GM10248 (cell line): ENCODE data around the gene GJB5.
A peak's percentile ranks its signal among the peaks of the same experiment; 100 is the strongest.

Experiments
- CTCF ChIA-PET: fragments of 300-600 bp; sonication (Branson Sonifier 250); formaldehyde crosslinking; extraction: SDS; loops from one replicate; lab custom pipeline; 2021; ENCODE audit warnings: antibody characterized with exemption; lab: Yijun Ruan, JAX
- POLR2A ChIA-PET: fragments of 350-650 bp; sonication (Branson Sonifier 250); formaldehyde crosslinking; extraction: SDS; loops from one replicate; lab custom pipeline; 2020; ENCODE audit warnings: antibody characterized with exemption; lab: Yijun Ruan, JAX
- DNase-seq: peaks from one replicate; pipeline ENCODE4 v3.0.0; 2012; ENCODE audit errors: extremely low spot score
- TF ChIP-seq, protein P1 (sequence below): IDR thresholded peaks from 2 replicates; pipeline ENCODE4 v1.5.1; 2012; ENCODE audit warnings: mild to moderate bottlenecking, low read depth; ENCODE audit errors: extremely low read depth, missing control alignments, control extremely low read depth

The GJB5 gene

DNA sequence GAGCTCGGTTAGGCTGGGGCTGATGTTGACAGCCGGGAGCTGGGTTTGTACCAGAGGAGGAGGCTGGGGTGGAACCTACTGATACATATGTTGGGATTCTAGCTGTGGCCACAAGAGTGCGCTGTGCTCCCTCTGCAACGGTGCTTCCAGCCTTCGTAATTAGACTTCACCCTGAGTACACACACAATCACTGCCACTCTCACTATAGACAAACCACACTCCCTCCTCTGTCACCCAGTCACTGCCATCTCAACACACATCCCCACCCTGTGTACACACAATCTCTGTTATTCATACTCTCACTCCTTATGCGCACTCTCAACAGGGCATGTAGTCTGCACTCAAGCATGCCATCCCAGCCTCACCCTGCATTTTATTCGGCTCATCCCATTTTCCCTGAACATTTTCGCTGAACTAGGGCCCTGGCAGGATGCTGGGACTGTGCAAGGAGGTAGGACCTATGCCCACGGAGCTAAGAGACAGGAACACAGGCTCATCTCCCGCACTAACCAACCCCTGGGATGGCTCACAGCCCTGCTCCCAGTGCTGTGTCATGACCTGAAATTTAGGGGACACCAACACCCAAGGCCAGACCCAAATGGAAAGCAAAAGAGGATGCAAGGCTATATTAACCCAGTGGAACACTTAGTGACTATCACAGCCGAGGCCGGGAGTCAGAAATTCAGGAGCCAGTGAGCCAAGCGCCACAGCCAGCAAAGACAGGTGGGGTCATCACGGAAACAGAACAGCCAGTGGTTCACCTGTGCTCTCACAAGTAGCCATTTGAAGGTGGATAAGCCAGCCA lies 31.9 kb downstream of the GJB5 start:
- POLR2A ChIA-PET = no interaction called here
- TF ChIP-seq, protein P1, sequence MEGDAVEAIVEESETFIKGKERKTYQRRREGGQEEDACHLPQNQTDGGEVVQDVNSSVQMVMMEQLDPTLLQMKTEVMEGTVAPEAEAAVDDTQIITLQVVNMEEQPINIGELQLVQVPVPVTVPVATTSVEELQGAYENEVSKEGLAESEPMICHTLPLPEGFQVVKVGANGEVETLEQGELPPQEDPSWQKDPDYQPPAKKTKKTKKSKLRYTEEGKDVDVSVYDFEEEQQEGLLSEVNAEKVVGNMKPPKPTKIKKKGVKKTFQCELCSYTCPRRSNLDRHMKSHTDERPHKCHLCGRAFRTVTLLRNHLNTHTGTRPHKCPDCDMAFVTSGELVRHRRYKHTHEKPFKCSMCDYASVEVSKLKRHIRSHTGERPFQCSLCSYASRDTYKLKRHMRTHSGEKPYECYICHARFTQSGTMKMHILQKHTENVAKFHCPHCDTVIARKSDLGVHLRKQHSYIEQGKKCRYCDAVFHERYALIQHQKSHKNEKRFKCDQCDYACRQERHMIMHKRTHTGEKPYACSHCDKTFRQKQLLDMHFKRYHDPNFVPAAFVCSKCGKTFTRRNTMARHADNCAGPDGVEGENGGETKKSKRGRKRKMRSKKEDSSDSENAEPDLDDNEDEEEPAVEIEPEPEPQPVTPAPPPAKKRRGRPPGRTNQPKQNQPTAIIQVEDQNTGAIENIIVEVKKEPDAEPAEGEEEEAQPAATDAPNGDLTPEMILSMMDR = peak; percentile 73
- DNase-seq = peak; percentile 81
- CTCF ChIA-PET = interaction anchor here (0.7 to 2.1 kb wide), 18 partner anchors 10 to 778 kb away, joined by 3 to 22 read pairs (median 4); no protein-coding TSS in a partner anchor

DNA sequence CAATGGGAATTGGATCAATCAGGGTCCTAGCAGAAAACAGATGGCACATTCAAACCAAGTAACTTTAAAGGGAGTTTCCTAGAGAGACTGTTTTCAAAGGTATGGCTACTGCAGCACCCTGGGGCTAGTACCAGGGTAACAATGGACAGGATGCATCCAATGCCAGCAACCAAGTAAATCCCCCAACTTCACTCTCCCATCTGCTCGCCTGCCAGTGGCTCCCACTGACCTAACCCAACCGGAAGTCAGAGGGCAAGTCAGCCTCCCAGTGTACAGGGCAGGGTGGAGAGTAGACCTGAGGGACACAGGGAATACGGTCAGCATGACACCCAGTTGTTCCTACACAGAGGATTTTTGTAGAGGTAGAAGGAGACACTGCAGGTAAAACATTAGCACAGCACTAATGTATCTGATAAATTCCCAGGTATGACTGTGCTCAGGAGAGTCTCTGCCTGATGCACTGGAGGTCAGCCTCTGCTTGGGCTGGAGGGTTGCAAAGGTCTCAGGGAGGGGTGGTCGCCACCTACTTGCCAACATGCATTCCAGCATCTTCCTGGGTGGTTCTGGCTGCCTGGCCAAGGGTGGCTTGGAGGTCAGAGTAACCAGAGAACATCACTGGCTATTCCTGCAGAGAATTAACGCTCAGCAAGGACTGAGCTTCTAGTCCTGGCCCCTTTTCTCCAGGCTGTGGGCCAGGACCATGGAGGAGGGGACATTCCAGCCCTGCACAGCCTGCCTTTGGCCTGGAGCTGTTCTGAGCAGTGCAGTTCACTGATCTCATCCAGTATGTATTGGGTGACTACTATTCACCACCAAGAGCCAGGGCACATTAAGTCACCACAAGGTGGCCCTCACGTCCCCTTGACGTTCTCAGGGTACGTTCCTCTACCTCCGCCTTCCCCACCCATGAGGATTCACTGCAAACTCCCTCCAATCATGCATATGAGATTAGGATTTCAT lies 32.9 kb downstream of the GJB5 start:
- CTCF ChIA-PET = interaction anchor here (0.9 to 2.1 kb wide), 11 partner anchors 9 to 777 kb away, joined by 3 to 22 read pairs (median 8); partner anchors contain the start of gene SMIM12
- POLR2A ChIA-PET = no interaction called here
- TF ChIP-seq, protein P1 = peak; percentile 41
- DNase-seq = no peak

DNA sequence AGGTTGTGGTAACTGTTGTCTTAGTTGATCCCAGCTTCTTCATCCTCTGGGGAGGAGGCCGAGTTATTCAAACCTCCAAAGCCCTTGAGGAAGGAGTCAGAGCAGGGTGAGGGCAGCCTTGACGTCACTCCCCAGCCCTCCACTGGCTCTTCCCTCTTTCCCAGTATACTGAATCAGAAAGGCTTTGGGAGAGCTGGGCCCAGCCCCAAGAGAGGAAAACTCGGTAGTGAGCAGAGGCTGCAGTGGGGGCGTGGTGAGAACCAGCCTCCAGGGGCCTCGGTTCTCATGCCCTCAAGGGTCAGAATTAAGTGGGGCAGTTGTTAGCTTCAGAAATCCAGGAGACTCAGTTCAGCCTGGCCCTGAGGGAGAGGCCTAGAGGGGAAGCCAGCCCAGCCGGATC lies 36.1 kb downstream of the GJB5 start:
- TF ChIP-seq, protein P1 = no peak
- POLR2A ChIA-PET = no interaction called here
- DNase-seq = no peak
- CTCF ChIA-PET = interaction anchor here (1.5 kb wide), 1 partner anchor 62 kb away, joined by 7 read pairs; no protein-coding TSS in a partner anchor

DNA sequence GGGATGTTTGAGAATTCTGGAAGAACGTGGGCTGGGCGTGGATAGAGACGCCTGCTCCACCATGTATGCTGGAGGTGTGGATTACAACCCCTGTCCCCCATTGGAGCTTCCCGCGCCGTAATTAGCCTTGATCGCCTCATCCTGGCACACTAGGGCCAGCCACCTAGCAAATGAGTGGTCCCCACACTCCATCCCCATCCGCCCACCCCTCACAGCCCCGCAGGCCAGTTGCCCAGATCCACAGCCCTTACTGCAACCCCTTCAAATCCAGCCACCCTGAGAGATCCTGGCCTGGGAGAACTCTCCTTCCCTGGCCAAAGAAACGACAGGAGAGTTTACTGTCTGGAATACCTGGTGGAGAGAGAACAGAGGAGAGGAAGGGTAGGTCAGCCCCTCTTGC lies 37.6 kb downstream of the GJB5 start:
- ChIA-PET CTCF (no interaction called here), POLR2A (no interaction called here)
- TF ChIP-seq, protein P1 = no peak
- no peak for DNase-seq

DNA sequence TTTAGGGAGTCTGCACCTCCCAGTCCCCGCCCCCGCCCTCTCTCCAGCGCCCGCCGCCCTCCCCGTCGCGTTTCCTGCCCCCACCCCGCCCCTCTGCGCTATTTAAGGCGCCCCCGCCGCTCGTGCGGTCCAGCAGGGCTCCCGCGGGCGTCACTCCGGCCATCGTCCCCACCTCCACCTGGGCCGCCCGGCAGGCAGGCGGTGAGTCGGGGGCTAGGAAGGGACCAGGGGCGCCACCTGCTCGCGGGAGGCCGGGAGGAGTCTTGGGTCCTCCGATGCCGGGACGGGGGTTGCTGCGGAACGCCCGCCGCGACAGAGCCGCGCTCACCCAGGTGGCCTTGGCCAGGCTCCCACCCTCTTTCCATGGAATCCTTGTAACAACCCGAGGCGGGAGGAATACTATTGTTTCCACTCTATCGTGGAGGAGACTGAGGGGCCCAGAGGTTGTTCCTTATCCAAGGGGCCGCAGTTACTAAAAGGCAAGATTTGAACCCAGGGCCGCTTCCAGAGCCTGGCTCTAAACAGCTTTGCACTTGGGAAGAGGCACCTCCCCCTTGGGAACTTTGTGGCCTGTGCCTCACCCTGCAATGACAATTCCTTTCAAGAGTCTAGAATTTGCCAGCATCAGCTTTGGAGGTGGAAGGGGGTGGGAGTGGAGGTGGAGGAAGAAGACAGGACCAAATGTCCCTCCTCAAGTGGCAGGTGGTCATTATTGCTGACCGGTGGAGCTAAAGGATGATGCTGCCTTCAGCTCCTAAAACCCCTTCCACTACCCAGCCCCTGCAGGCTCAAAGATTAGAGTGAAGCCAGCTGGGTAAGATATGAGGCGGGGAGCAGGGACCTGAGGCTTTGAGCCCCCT lies 38.3 kb downstream of the GJB5 start, which contains the start of gene GJA4:
Gene GJA4 (plus strand): TSS at position 132 of the 860 bp plus-strand sequence. CDS start 1,215 bp downstream, outside the sequence.
- TF ChIP-seq, protein P1 = no peak
- ChIA-PET POLR2A (no interaction called here), CTCF (no interaction called here)
- DNase-seq = no peak
